GM10847 (cell line): Measurements from ENCODE around the gene CXCL6.

Experiments
- POLR2A ChIP-seq: IDR thresholded peaks from 2 replicates; pipeline ENCODE4 v1.6.1; 2011; ENCODE audit not compliant: insufficient read length; ENCODE audit errors: extremely low read depth

The CXCL6 gene

GRCh38 chr4:73853718-73854473 lies 17.4 kb downstream of the CXCL6 start:
- TF ChIP-seq POLR2A = no peak

- TF ChIP-seq POLR2A = no peak
These were observed 18.9 kb downstream of the CXCL6 start for GRCh38 chr4:73855406-73855805.

- no peak for TF ChIP-seq POLR2A
These were observed 20.0 kb downstream of the CXCL6 start for GRCh38 chr4:73856518-73856917.

GRCh38 chr4:73859614-73860088 lies 23.2 kb downstream of the CXCL6 start:
- TF ChIP-seq POLR2A = no peak

- TF ChIP-seq POLR2A = no peak
These were observed 23.7 kb downstream of the CXCL6 start for GRCh38 chr4:73860181-73860580.

GRCh38 chr4:73860917-73861316 lies 24.4 kb downstream of the CXCL6 start:
- no peak for TF ChIP-seq POLR2A

GRCh38 chr4:73862322-73862721 lies 25.8 kb downstream of the CXCL6 start:
- TF ChIP-seq POLR2A = no peak

GRCh38 chr4:73864365-73864764 lies 27.9 kb downstream of the CXCL6 start:
- no peak for TF ChIP-seq POLR2A

GRCh38 chr4:73864961-73865360 lies 28.5 kb downstream of the CXCL6 start:
- TF ChIP-seq POLR2A = no peak

GRCh38 chr4:73865431-73866096 lies 29.1 kb downstream of the CXCL6 start:
- TF ChIP-seq POLR2A = no peak

- no peak for TF ChIP-seq POLR2A
These were observed 29.8 kb downstream of the CXCL6 start for GRCh38 chr4:73866246-73866645.

- TF ChIP-seq POLR2A = no peak
These were observed 31.3 kb downstream of the CXCL6 start for GRCh38 chr4:73867783-73868182.

- TF ChIP-seq POLR2A = no peak
These were observed 32.0 kb downstream of the CXCL6 start for GRCh38 chr4:73868206-73869129.

- no peak for TF ChIP-seq POLR2A
These were observed 32.9 kb downstream of the CXCL6 start, which contains the start of gene CXCL1 for GRCh38 chr4:73869130-73870055. Gene CXCL1, plus strand, starts transcription at chr4:73869393. Its CDS starts 78 bp downstream, at chr4:73869471.

GRCh38 chr4:73870260-73870659 lies 33.8 kb downstream of the CXCL6 start:
- no peak for TF ChIP-seq POLR2A

- TF ChIP-seq POLR2A = no peak
These were observed 34.3 kb downstream of the CXCL6 start for GRCh38 chr4:73870768-73871167.
